GM12873 (cell line): ENCODE results near the gene KRT23.

ENCODE experiments used
- CTCF ChIP-seq: IDR thresholded peaks from 2 replicates; pipeline ENCODE4 v1.5.1; 2012; ENCODE audit warnings: low read depth, mild to moderate bottlenecking, moderate library complexity, low read length, control low read depth; ENCODE audit not compliant: insufficient read depth; ENCODE audit errors: missing control alignments

Gene KRT23

GRCh38 chr17:40938981-40939380, 1.5 kb upstream of the KRT23 start:
- no peak for TF ChIP-seq CTCF

GRCh38 chr17:40936976-40937375, 470 bp downstream of the KRT23 start:
- no peak for TF ChIP-seq CTCF

- TF ChIP-seq CTCF: no peak
These were observed 942 bp downstream of the KRT23 start for GRCh38 chr17:40936437-40936971.

- TF ChIP-seq CTCF: no peak
These were observed 1.8 kb downstream of the KRT23 start for GRCh38 chr17:40935624-40936023.

GRCh38 chr17:40932608-40933007, 4.8 kb downstream of the KRT23 start:
- TF ChIP-seq CTCF: no peak

- TF ChIP-seq CTCF: no peak
These were observed 6.1 kb downstream of the KRT23 start for GRCh38 chr17:40931311-40931710.

- no peak for TF ChIP-seq CTCF
These were observed 11.1 kb downstream of the KRT23 start for GRCh38 chr17:40926341-40926740.
